ENCODE results near the gene YEATS4.

YEATS4 gene

DNA sequence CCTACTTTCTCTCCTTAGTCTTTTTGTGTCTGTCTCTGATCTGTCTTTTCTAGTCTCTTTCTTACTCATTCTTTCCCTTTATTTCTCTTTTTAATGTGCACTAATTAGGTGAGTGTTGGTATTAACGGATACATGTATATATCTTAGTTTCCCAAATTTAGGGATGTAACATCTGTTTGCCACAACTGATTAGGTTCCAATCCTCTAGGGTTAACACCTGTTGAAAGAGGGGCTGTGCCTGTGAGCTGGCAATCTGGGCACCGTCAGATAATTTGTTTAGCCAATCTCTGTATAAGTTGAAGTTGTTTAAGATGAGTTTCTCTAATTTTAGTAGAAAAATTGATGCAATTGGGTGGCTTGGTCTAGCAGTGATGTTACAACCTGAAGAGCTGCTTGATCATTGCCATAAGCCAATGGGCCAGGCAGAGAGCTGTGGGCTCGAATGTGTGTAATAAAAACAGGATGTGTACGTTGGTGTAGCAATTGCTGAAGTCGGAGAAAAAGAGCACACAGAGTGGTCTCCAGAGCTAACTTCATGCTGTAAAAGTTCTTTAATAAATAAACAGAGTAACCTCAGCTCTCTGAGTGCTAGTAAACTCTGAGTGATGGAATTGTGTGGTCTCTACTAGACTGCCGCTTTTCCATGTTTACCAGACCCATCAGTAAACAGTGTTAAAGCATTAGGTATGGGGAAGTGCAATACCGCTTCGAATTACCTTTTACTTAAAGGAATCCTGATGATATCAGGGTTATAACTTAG is 29.7 kb upstream of the YEATS4 start:
- Histone ChIP-seq H3K4me3 (no peak overlapping the region), H3K27ac (no peak overlapping the region)
- no peak for DNase-seq (ENCODE audit: low spot score)
- TF ChIP-seq, protein P1, sequence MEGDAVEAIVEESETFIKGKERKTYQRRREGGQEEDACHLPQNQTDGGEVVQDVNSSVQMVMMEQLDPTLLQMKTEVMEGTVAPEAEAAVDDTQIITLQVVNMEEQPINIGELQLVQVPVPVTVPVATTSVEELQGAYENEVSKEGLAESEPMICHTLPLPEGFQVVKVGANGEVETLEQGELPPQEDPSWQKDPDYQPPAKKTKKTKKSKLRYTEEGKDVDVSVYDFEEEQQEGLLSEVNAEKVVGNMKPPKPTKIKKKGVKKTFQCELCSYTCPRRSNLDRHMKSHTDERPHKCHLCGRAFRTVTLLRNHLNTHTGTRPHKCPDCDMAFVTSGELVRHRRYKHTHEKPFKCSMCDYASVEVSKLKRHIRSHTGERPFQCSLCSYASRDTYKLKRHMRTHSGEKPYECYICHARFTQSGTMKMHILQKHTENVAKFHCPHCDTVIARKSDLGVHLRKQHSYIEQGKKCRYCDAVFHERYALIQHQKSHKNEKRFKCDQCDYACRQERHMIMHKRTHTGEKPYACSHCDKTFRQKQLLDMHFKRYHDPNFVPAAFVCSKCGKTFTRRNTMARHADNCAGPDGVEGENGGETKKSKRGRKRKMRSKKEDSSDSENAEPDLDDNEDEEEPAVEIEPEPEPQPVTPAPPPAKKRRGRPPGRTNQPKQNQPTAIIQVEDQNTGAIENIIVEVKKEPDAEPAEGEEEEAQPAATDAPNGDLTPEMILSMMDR (IDR thresholded peaks at IDR 0.05): no peak

DNA sequence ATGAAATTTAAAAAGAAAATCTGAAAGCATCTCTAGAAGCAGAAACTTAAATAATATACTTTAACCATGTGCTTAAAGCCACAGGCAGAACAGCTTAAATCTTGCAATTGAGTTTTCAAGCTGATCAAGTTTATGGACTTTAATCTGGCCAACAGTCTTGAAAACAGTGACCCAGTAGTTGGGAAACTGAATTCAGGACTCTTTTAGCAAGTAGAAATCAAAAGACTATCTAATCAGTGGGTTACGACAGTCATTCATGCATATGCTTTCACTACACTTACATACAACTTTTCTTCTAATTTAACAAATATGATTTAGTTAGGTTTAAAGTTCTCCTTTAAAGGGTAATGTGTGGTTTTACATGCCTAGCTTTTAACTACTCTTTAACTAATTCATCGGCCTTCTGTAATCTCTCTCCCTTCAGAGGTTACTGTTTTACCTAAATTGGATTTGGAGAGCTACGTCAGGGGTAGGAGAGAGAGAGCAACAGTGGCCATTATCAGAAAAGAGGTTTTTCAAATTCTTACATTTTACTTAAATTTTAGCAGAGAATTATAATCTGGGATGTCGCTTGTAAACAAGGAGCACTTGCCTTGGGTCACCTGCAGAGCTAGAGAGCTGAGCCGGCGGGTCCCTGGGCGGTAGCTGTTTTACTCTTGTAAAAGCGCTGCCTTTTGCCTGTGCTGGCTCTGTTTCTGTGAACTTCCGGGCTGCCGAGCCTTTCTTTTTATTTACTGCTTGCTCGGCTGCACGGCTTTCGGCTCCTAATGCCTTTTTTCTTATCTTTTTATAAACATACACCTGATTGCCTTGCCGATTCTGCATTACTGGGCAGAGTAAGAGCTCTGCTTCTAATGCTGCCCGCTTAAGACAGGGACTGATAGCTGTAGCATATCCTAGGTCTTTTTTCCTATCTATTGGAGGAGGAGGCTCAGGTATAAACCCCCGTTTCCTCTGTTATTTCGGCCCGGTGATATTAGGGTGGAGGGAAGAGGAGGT is 28.8 kb upstream of the YEATS4 start:
- TF ChIP-seq, protein P1 (IDR thresholded peaks at IDR 0.05): no peak
- no peak for DNase-seq (ENCODE audit: low spot score)
- Histone ChIP-seq H3K4me3 (peak overlapping the region; percentile 60), H3K27ac (no peak overlapping the region)

DNA sequence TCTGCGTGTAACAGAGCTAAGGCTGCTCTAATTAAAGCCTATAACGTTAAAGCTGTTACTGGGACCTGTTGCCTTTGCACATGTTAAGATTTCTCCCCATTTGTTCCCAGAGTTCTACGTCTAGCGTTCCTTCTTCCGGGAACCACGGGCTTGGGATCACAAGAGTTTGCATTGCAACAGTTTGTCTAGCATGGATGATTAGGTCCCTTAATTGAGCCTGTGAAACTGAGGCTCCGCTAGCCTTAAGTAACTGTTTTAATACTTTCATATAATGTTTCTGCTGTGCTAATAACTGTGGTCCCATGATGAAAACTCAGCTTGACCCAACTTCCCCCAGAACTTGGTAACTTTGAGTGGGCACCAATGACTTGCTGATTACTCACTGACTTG is 28.0 kb upstream of the YEATS4 start:
- no peak for DNase-seq (ENCODE audit: low spot score)
- H3K4me3 ChIP-seq: peak overlapping the region; percentile 60
- TF ChIP-seq, protein P1 (IDR thresholded peaks at IDR 0.05): no peak
- no peak overlapping the region for H3K27ac ChIP-seq

DNA sequence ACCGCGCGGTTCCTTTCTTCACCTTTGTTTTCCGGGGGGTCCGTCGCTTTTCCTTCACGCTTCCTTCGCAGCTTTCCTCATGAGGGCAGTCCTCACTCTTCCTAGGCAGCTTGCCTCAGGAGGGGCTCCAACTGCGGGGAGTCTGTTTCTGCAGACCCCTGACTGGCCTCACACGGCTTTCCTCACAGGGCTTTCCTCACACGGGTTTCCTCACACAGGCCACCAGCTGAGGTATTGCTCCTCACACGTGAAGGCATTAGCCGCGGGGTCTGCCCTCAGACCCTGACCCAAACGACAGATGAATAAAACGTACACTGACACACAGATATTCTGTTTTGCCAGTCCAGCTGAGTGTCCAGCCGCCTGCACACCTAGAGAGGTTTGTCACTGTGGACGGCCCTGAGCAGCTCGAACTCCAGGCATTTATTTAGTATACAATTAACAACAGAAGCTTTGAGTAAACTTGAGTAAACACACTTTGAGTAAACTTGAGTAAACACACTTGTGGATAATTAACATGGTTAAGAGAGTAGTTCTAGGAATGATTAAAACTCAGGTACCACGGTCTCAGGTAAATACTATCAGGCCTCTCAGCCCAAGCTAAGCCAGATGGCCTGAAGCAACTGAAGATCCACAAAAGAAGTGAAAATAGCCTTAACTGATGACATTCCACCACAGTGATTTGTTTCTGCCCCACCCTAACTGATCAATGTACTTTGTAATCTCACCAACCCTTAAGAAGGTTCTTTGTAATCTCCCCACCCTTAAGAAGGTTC is 27.4 kb upstream of the YEATS4 start:
- TF ChIP-seq, protein P1 (IDR thresholded peaks at IDR 0.05): no peak
- no peak overlapping the region for H3K27ac ChIP-seq
- no peak for DNase-seq (ENCODE audit: low spot score)
- peak overlapping the region; percentile 60 for H3K4me3 ChIP-seq

DNA sequence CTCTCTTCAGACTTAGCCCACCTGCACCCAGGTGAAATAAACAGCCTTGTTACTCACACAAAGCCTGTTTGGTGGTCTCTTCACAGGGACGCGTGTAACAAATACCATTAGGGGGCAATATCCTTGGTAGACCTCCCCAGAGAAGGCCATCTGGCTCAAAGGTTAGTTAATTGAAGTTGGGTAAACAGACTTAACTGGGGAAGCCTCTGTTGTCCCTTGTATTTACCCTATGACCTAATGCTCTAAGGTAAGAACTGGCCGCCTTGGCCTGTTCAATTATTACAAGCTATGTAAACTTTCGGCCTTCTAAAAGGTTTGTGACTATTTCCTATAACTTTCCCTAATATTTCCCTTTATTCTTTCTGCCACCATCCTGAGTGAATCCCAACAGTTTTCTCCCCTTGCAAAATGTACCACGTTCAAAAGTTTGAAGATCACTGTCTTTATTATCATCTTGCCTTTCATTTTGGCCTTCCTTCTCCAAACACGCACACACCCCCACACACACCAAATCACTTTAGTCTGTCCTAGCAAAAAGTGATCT is 26.7 kb upstream of the YEATS4 start:
- TF ChIP-seq, protein P1 (IDR thresholded peaks at IDR 0.05): no peak
- no peak overlapping the region for H3K4me3 ChIP-seq
- DNase-seq (ENCODE audit: low spot score): no peak
- no peak overlapping the region for H3K27ac ChIP-seq

DNA sequence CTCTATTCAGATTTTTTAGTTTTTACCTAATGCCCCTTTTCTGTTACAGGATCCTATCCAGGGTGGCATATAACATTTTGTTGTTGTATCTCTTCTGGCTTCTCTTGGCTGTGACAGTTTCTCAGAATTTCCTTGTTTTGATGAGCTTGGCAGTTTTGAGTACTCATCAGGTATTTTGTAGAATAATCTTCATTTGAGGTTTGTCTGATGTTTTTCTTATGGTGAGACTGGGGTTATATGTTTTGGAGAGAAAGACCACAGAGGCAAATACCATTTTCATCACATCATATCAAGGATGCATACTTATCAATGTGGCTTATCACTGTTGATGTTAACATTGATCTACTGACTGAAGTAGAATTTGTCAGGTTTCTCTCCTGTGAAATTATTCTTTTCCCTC is 25.4 kb upstream of the YEATS4 start:
- no peak overlapping the region for H3K27ac ChIP-seq
- no peak overlapping the region for H3K4me3 ChIP-seq
- DNase-seq (ENCODE audit: low spot score): no peak
- TF ChIP-seq, protein P1 (IDR thresholded peaks at IDR 0.05): no peak

Measured in coronary artery (tissue), 2 donors.